DMS 273 (cell line): Measurements from ENCODE around the gene OR1C1.
"Not testable (repeated sequence)": the region's sequence is repeated elsewhere in the genome, so short reads cannot be mapped to it uniquely, and the experiment has no call there.

Experiments used
- DNase-seq: peaks from one replicate; lab custom pipeline; 2025; ENCODE audit not compliant: unreplicated experiment; lab: John Stamatoyannopoulos, UW

The OR1C1 gene, protein sequence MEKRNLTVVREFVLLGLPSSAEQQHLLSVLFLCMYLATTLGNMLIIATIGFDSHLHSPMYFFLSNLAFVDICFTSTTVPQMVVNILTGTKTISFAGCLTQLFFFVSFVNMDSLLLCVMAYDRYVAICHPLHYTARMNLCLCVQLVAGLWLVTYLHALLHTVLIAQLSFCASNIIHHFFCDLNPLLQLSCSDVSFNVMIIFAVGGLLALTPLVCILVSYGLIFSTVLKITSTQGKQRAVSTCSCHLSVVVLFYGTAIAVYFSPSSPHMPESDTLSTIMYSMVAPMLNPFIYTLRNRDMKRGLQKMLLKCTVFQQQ

DNA sequence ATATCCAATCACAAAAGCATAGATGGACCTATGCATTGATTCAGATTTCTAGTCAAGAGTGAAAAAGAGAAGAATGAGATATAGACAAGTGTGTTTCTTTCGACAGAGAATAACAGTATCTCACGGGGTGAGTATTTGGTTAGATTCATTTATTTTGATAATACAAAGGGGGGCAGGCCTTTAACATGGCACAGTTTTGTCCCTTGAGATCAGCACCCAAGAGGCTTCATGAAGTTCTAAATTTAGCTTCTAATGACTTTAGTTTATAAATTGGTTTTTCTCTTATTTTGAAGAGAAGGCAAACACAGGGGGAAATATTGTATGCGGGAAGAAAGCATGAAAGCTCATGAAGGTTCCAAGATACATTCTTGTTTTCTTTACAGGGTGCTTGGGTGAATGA lies at the start of gene OR1C1:
TSS of gene OR1C1 (minus strand) at position 101 of the 400 bp plus-strand sequence. CDS start 2,150 bp downstream, outside the sequence.
- DNase-seq: no peak

DNA sequence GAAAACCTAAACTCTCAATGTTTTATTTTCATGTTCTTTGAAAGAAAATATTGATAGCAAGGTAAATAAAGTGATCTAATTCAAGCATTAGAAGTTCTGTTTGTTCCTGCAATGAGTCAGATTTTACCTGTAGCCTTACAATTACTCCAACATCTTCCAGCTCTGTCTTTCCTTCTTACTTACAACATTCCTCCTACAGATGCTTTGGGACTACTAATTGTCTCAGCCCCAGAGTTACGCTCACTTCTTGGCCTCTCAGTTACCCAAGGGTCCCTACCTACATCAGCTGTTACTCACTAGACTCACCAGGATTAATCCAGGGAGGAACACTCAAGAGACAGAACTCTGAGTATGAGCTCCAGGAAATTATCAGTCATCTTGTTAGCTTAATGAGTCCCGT lies 37.2 kb upstream of the OR1C1 start:
- no peak for DNase-seq

DNA sequence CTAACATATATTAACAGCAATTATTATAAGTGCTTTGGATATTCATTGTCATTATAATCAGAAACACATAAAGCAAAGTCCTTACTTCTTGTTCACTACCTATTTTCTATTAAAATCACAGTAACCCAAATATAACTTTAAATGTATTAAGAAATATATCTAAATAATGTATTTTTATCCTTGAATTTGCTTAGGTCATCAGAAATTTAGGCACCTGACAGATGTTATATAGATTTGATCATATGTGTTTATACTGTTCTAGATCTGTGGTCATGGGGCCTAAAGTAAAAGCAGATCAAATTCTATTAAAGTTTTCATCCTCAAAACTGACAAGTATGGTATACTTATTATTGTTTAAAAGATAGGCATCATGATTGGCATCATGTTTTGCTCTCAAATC lies 9.2 kb upstream of the OR1C1 start:
- DNase-seq: no peak

DNA sequence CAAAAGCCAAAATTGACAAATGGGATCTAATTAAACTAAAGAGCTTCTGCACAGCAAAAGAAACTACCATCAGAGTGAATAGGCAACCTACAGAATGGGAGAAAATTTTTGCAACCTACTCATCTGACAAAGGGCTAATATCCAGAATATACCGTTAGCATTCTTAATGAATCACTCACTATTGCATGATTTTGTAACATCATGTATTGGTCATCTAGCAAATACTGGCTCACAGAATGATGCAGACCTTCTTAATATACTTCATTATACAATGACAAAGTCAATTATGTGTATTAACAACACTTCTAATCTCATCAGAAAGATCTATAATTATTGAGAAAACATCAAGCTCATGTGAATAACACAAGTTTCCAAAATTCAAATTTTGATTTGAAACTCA lies 6.0 kb downstream of the OR1C1 start:
- not testable (repeated sequence) for DNase-seq

DNA sequence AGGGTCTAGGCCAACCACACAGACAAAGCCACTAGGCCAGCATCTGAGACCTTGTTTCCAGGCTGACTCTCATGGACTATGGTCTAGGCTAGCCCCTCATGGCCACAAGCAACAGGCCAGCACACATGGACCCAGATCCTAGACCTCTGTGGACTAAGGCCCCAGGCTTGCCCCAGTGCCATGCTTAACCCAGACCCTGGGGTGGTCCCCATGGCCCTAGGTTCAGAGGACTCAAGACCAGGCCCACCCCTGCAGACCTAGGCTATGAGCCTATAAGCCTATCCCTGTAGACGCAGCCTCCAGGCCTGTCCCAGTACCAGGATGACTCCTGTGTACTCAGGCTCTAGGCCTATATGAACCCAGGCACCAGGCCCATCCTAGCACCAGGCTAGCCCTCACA lies 10.5 kb downstream of the OR1C1 start:
- no peak for DNase-seq

DNA sequence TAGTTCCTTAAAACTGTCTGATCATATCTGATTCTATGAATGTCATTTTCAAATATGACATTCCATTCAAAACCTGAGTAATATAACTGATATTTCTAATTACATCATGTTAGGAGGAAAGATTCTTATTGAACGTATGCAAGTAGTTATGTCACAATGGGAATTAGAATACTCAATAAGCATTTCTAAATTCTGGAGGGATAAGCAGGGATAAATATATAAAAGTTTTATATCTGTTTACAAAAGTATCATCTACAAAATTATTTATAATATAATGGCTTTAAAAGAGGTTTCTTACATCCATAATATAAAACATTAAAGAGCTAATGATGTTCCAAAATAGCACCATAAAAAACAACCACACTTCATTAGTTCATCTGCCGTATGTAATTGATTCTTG lies 12.3 kb downstream of the OR1C1 start, which contains the start of gene OR14A2:
TSS of gene OR14A2 (minus strand) at position 101 of the 400 bp plus-strand sequence.
- no peak for DNase-seq

DNA sequence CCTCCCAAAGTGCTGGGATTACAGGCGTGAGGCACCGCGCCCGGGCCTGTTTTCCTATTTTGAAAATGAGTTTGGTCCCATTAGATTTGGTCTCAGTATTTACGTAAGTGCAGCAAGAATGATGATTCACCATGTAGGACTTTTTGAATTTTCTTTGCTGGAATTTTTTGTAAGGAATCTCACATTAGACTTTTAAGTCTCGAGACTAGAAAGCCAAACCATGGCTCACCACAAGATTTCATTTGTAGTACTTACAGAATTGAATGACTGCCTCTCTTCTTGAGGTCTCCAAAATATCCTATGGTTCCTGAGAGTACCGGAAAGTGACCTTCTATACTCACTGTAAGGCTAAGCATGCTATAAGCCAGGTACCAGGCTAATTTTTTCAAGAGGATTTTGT lies 12.7 kb downstream of the OR1C1 start:
- DNase-seq: no peak

DNA sequence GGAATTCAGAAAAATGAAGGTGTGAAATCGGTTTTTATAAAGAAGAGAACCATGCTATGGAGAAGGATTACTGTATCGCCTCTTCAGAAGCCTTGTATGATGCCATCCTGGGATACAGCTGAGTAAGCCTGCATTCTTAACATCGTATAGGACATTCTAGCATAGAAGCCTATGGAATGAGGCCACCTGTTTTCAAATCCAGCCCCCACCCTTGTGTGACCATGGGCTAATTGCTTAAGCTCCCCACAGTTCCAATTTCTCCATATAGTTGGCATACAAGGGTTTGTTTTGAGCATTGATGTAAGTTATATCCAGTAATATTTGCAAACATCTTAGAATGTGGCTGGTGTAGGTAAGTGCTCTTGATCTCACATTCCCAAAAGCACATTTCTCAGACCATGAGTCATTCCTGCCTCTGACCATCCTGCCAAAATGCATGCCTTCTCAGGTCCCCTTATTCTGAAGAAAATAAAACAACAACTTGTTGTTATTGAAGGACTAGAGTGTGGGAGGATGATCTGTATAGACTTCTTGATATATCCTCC lies 13.9 kb downstream of the OR1C1 start:
- no peak for DNase-seq

DNA sequence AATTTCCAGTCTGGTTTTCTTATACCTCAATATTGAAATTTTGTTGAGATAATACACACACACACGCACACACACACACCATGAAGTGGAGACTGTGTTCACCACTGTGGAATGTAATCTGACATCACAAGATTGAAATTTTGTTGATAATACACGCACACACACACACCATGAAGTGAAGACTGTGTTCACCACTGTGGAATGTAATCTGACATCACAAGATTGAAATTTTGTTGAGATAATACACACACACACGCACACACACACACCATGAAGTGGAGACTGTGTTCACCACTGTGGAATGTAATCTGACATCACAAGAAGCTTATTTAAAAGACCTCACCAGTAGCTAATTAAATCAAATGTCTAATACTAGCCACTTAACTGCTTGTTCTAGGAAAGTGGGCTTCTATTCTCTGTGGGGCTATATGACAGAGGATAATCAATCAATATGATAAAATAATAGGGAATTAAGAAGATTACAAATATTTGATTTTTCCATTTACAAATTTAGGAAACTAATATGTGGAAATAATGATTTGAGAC lies 18.1 kb downstream of the OR1C1 start:
- DNase-seq: not testable (repeated sequence)

DNA sequence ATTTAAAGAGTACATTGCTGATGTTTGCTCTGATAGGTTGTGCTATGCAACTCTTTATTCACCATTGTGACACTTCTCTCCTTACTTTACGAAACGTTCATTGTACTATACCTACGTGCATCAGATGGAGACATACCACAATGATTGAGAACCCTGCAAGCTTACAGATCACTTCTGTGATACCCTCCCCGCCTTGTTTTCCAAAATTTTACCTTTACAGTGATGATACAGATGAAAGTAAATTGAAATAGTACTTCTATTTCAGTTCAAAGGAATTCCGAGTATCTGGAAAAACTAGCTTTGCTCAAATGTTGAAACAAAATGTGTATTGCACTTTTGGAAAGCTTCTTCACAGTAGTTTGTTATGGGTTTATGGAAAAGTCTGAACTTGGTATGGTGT lies 18.6 kb downstream of the OR1C1 start:
- no peak for DNase-seq

DNA sequence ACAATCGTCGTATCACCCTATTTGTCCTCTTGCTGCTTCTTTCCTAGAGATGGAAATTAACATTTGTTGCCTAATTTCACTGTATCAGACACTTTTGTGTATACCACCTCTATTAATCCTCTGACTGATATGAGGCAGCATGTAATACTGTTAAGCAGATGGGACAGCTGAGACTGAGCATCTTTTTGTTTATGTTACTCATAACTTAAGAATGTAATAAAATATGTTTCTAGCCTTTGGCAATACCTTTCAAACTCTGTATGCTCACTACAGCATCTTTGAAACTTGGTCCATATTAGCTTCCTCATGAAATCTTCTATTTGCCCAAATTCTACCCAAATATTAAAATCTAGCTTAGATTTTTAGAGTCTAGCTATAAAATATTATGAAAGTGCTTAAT lies 19.6 kb downstream of the OR1C1 start:
- no peak for DNase-seq

DNA sequence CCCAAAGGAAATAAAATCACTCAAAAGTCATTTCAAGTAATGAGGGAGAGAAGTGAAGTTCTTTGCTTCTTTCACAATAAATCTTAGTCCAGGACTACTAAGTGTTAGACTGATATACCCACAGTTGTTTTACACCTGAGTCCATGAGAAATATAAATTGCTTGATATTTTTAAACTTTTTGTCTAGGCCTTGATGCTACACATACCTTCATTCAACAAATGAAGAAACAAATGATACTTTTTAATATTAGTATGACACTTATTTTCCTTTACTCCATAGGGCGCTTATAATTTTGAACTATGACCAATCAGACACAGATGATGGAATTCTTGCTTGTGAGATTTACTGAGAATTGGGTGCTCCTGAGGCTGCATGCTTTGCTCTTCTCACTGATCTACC lies 22.0 kb downstream of the OR1C1 start, which contains the start of gene OR14K1:
TSS of gene OR14K1 (plus strand) at position 301 of the 400 bp plus-strand sequence. CDS start at position 301, 0 bp downstream.
- no peak for DNase-seq

DNA sequence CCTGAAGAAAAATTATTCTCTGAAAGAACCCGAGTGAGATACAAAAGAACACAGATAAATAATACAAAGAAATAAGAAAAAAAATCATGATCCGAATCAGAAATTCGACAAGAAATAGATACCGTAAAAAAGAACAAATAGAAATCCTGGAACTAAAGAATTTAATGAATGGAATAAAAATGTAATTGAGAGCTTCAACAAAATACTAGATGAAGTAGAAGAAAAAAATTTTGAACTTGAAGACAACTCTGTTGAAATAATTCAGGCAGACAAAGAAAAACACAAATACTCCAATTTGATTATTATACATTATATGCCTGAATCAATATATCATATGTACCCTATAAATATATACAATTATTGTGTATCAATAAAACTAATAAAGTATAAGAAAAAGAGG lies 39.1 kb downstream of the OR1C1 start:
- no peak for DNase-seq

DNA sequence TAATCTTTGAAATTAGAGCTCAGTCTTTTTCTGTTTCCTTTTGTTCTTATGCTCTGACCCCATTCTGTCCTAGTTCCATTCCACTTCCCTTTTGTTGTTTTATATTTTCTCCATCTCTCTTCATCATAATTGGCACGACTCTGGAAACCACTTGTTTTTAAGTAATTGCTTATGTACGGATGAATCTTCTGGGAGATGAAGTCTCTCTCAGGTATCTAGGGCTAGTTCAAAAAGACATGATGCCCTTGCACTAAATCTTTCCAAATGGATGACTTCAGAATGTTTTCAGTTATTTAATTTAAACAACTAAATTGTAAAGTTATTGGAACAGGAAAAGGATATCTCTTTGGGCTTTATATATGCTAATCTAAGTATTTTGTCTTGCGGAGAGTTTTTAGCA lies 43.8 kb downstream of the OR1C1 start, which contains the start of gene OR6F1:
TSS of gene OR6F1 (minus strand) at position 101 of the 400 bp plus-strand sequence. CDS start 3,891 bp downstream, outside the sequence.
- DNase-seq: no peak

DNA sequence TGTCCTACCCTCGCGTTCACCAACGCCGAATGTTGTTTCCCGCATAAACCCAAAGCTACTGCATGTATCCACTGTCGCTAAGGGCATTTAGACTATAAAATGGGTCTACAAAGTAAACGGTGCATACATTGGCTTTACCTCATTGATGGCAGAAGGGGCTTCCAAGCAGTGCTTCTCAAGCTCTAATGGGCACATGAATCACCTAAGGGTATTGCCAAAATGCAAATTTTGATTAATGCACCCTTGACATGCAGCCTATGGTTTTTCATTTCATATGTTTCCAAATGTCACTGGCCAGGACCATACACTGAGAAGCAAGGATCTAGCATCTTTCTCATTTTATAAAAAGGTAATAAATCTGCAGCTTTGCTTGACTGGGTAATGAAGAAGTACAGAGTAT lies 46.6 kb downstream of the OR1C1 start:
- no peak for DNase-seq

DNA sequence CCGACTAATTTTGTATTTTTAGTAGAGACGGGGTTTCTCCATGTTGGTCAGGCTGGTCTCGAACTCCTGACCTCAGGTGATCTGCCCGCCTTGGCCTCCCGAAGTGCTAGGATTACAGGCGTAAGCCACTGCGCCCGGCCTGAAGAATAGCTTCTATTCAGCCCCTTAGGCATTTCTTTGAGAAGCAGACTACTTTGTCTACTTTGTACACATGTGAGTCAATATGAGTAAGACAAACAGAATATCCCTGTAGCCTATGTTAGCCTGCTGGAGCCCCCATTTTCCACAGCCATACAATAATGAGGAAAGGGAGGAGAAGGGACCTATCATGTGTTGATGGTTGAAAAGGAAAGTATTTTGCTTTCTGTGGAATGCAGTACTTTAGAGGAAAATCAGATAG lies 49.7 kb downstream of the OR1C1 start:
- not testable (repeated sequence) for DNase-seq
